HG03520 (cell line): ENCODE data around the gene MKI67.
"Not testable (repeated sequence)": the region's sequence is repeated elsewhere in the genome, so short reads cannot be mapped to it uniquely, and the experiment has no call there.

Source experiments
- ATAC-seq: cut with Tn5 transposase; IDR thresholded peaks from one replicate; pipeline ENCODE4 v1.9.1; 2021; ENCODE audit warnings: mild to moderate bottlenecking, moderate library complexity; ENCODE audit not compliant: unreplicated experiment

Gene MKI67

GRCh38 chr10:128113026-128113425 lies 13.2 kb downstream of the MKI67 start:
- no peak for ATAC-seq

GRCh38 chr10:128111696-128112095 lies 14.5 kb downstream of the MKI67 start:
- no peak for ATAC-seq

- ATAC-seq, result no peak
Observed at GRCh38 chr10:128110339-128110738, 15.9 kb downstream of the MKI67 start.

- ATAC-seq, result no peak
Observed at GRCh38 chr10:128109707-128110106, 16.5 kb downstream of the MKI67 start.

- no peak for ATAC-seq
Observed at GRCh38 chr10:128105383-128105782, 20.8 kb downstream of the MKI67 start.

GRCh38 chr10:128103229-128103714 lies 23.0 kb downstream of the MKI67 start:
- no peak for ATAC-seq

- ATAC-seq, result no peak
Observed at GRCh38 chr10:128102480-128103228, 23.6 kb downstream of the MKI67 start.

GRCh38 chr10:128101901-128102300 lies 24.3 kb downstream of the MKI67 start:
- no peak for ATAC-seq

GRCh38 chr10:128099901-128100300 lies 26.3 kb downstream of the MKI67 start:
- ATAC-seq, result no peak

- ATAC-seq, result no peak
Observed at GRCh38 chr10:128098631-128099030, 27.6 kb downstream of the MKI67 start.

GRCh38 chr10:128097783-128098182 lies 28.4 kb downstream of the MKI67 start:
- no peak for ATAC-seq

- ATAC-seq, result no peak
Observed at GRCh38 chr10:128096486-128097199, 29.6 kb downstream of the MKI67 start.

- ATAC-seq, result no peak
Observed at GRCh38 chr10:128095753-128096469, 30.3 kb downstream of the MKI67 start.

- ATAC-seq, result no peak
Observed at GRCh38 chr10:128095027-128095752, 31.0 kb downstream of the MKI67 start.

GRCh38 chr10:128094596-128094995 lies 31.6 kb downstream of the MKI67 start:
- not testable (repeated sequence) for ATAC-seq

- ATAC-seq, result no peak
Observed at GRCh38 chr10:128092454-128092853, 33.8 kb downstream of the MKI67 start.

GRCh38 chr10:128091636-128092210 lies 34.5 kb downstream of the MKI67 start:
- ATAC-seq, result no peak

GRCh38 chr10:128087884-128088709 lies 38.1 kb downstream of the MKI67 start:
- no peak for ATAC-seq

GRCh38 chr10:128087146-128087883 lies 38.9 kb downstream of the MKI67 start:
- no peak for ATAC-seq
